ENCODE measurements around the gene EDN2. TPM values are rescaled to one million over a fixed set of nuclear protein-coding genes. Genes with fewer than 3 reads are reported as not detected.

The EDN2 gene
- total RNA-seq, 2 experiments from 2014 or later = not detected

DNA sequence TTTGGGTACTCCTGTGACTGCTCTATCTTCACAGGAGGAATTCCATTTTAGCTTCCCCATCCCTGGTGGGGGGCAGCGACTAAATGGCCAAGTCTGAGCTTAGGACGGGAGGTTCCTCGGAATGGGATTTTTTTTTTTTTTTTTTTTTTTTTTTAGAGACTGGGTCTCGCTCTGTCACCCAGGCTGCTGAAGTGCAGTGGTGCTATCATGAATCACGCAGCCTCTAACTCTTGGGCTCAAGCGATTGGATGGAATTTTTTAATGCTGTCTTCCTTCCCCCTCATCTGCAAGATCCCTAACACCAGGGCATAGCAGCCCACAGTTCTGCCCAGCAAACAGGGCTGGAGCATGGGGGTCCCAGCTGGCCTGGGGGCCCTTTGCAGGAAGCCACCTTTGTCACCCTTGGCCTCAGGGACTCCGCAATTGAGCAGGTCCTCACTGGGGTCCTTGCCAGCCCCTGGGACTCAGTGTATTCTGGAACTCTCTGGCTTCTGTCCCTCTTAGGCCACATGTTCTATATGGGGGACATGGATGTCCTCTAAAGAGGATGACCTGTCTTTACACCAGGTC, 13.1 kb upstream of the EDN2 start:
- TF ChIP-seq, protein P1, sequence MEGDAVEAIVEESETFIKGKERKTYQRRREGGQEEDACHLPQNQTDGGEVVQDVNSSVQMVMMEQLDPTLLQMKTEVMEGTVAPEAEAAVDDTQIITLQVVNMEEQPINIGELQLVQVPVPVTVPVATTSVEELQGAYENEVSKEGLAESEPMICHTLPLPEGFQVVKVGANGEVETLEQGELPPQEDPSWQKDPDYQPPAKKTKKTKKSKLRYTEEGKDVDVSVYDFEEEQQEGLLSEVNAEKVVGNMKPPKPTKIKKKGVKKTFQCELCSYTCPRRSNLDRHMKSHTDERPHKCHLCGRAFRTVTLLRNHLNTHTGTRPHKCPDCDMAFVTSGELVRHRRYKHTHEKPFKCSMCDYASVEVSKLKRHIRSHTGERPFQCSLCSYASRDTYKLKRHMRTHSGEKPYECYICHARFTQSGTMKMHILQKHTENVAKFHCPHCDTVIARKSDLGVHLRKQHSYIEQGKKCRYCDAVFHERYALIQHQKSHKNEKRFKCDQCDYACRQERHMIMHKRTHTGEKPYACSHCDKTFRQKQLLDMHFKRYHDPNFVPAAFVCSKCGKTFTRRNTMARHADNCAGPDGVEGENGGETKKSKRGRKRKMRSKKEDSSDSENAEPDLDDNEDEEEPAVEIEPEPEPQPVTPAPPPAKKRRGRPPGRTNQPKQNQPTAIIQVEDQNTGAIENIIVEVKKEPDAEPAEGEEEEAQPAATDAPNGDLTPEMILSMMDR (IDR thresholded peaks at IDR 0.05) = no peak
- peaks cover 10 to 18% of the 10 kb centered on the region in 2 experiments for H3K27me3 ChIP-seq (ENCODE audit: control insufficient read depth in 1 of 2, insufficient read depth in 2 of 2, low read length in 2 of 2)
- no peaks in the 10 kb centered on the region for H3K9me3 Mint-ChIP-seq

DNA sequence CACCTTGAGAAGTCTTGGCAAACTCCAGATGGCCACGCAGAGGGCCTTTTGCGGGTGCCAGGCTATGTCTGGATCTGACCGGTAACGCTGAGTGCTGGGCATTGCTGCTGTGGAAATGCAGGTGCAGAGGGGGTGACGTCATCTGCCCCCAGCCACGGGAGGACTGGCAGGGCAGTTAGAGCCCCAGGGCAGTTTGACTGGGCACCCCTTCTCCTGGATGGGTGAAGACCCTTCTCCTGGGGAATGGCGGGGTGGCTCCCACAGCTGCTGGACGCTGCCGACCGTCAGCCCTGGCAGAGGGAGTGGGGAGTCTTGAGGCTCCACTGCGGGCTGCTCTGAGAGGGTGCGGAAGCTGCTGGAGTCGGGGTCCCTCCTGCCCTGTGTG, 12.6 kb upstream of the EDN2 start:
- CTCF ChIA-PET = no interaction called here
- ATAC-seq (ENCODE audit: poor library complexity) (no peak), DNase-seq (no peak)
- Mint-ChIP-seq H3K4me3 (no peak overlapping the region), H3K27me3 (peaks cover 34% of the 10 kb centered on the region), H3K9me3 (no peaks in the 10 kb centered on the region), H3K36me3 (ENCODE audit: low read depth) (no peaks in the 10 kb centered on the region), H3K4me1 (ENCODE audit: low read depth) (peaks cover 4% of the 10 kb centered on the region), H3K27ac (no peak overlapping the region)
- Histone ChIP-seq H3K27ac (ENCODE audit: low read depth in 1 of 2, low read length in 2 of 2) (no peak overlapping the region), H3K9me3 (ENCODE audit: control insufficient read depth in 1 of 2, insufficient read depth in 1 of 2, low read length in 2 of 2) (peaks cover 0 to 3% of the 10 kb centered on the region in 2 experiments), H3K36me3 (ENCODE audit: insufficient read depth, low read length) (no peaks in the 10 kb centered on the region), H3K4me3 (ENCODE audit: low read length) (no peak overlapping the region), H3K4me1 (ENCODE audit: insufficient read depth, low read length) (peaks cover 14% of the 10 kb centered on the region), H3K27me3 (ENCODE audit: control insufficient read depth in 1 of 2, insufficient read depth in 2 of 2, low read length in 2 of 2) (peaks cover 10 to 18% of the 10 kb centered on the region in 2 experiments)
- TF ChIP-seq, protein P1 (IDR thresholded peaks at IDR 0.05) = no peak
- POLR2A ChIA-PET = no interaction called here
- intact Hi-C loops (cut with DNase I, micrococcal nuclease) = no loop called here

More for the DNA sequence above, 13.1 kb upstream of the EDN2 start:
- Histone ChIP-seq H3K4me3 (ENCODE audit: low read length) (no peak overlapping the region), H3K27ac (ENCODE audit: low read depth in 1 of 2, low read length in 2 of 2) (no peak overlapping the region), H3K9me3 (ENCODE audit: control insufficient read depth in 1 of 2, insufficient read depth in 1 of 2, low read length in 2 of 2) (peaks cover 0 to 3% of the 10 kb centered on the region in 2 experiments), H3K4me1 (ENCODE audit: insufficient read depth, low read length) (peaks cover 14% of the 10 kb centered on the region), H3K36me3 (ENCODE audit: insufficient read depth, low read length) (no peaks in the 10 kb centered on the region)
- H3K36me3 Mint-ChIP-seq (ENCODE audit: low read depth) = no peaks in the 10 kb centered on the region
- H3K27me3 Mint-ChIP-seq = peaks cover 31% of the 10 kb centered on the region
- intact Hi-C loops (cut with DNase I, micrococcal nuclease) = no loop called here
- DNase-seq (no peak), ATAC-seq (ENCODE audit: poor library complexity) (no peak)
- POLR2A ChIA-PET = no interaction called here
- no peak overlapping the region for H3K27ac Mint-ChIP-seq
- H3K4me1 Mint-ChIP-seq (ENCODE audit: low read depth) = peaks cover 4% of the 10 kb centered on the region
- no peak overlapping the region for H3K4me3 Mint-ChIP-seq
- CTCF ChIA-PET = no interaction called here

DNA sequence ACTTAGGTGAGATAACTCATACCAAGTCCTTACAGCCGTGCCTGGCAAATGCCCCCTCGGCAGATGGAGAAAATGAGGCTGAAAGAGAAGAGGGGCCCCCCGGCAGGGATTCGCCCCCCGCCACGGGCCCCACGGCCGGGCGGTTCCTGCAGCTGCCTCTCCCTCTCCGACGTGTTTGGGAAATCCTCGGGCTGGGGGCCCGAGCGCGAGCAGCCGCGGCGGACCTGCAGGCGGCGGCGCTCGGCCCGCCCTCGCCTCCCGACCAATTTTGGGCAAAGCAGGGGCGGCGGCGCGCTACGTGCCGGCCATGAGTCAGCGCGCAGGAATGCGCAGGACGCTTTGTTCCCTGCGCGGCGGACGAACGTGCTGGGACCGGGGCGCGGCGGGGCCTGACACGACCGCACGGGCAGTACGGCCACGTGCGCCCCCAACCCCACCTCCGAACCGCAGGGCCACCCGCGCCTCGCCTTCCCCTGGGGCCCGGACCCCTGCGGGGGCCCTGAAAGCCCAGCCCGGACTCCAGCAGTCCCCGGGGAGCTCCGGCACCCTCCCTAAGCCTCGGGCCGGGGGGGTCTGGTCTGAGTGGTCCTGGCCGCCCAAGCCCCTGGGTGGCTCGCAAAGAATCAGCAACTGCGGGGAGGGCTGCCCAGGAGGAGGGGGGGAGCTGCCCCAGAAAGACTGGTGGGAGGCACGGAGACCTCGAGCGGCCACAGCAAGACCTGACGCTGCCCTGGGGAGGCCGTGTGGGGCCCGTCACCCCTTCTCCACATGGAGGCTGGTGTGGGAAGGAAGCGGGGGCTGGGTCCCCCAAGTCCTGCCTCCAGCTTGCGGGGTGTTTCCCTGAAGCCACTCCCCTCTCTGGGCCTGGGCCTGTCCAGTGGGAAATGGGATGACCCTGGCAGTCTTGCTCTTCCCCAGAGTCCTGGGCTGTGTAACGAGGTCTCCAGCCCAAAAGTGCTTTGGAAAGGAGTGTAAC, 11.9 kb upstream of the EDN2 start:
- H3K27me3 ChIP-seq (ENCODE audit: control insufficient read depth in 1 of 2, insufficient read depth in 2 of 2, low read length in 2 of 2) = peaks cover 10 to 18% of the 10 kb centered on the region in 2 experiments
- no peak for ATAC-seq (ENCODE audit: poor library complexity)
- intact Hi-C loops (cut with DNase I, micrococcal nuclease) = no loop called here
- ChIA-PET CTCF (no interaction called here), POLR2A (no interaction called here)
- H3K4me1 ChIP-seq (ENCODE audit: insufficient read depth, low read length) = peaks cover 14% of the 10 kb centered on the region
- H3K36me3 Mint-ChIP-seq (ENCODE audit: low read depth) = no peaks in the 10 kb centered on the region
- peaks cover 4% of the 10 kb centered on the region for H3K4me1 Mint-ChIP-seq (ENCODE audit: low read depth)
- H3K9me3 Mint-ChIP-seq = no peaks in the 10 kb centered on the region
- peaks cover 0 to 3% of the 10 kb centered on the region in 2 experiments for H3K9me3 ChIP-seq (ENCODE audit: control insufficient read depth in 1 of 2, insufficient read depth in 1 of 2, low read length in 2 of 2)
- no peak overlapping the region for H3K4me3 Mint-ChIP-seq
- H3K27ac ChIP-seq (ENCODE audit: low read depth in 1 of 2, low read length in 2 of 2) = no peak overlapping the region
- no peak overlapping the region for H3K4me3 ChIP-seq (ENCODE audit: low read length)
- DNase-seq = peak in 3 of 14 experiments; percentile 5 to 43 (median 28)
- TF ChIP-seq, protein P1 (IDR thresholded peaks at IDR 0.05) = no peak
- peaks cover 34% of the 10 kb centered on the region for H3K27me3 Mint-ChIP-seq
- H3K36me3 ChIP-seq (ENCODE audit: insufficient read depth, low read length) = no peaks in the 10 kb centered on the region
- no peak overlapping the region for H3K27ac Mint-ChIP-seq

Data from CD4-positive, alpha-beta T cell (primary cell).